ENCODE measurements around the gene ANKRD33B. TPM values are rescaled to one million over a fixed set of nuclear protein-coding genes. Genes with fewer than 3 reads are reported as not detected.
A peak's percentile ranks its signal among the peaks of the same experiment; 100 is the strongest.

The ANKRD33B gene
- total and polyA plus RNA-seq, 2 donors (not counting 1 experiment from before 2014, with no cell fraction given): 7.7 to 7.8 TPM

DNA sequence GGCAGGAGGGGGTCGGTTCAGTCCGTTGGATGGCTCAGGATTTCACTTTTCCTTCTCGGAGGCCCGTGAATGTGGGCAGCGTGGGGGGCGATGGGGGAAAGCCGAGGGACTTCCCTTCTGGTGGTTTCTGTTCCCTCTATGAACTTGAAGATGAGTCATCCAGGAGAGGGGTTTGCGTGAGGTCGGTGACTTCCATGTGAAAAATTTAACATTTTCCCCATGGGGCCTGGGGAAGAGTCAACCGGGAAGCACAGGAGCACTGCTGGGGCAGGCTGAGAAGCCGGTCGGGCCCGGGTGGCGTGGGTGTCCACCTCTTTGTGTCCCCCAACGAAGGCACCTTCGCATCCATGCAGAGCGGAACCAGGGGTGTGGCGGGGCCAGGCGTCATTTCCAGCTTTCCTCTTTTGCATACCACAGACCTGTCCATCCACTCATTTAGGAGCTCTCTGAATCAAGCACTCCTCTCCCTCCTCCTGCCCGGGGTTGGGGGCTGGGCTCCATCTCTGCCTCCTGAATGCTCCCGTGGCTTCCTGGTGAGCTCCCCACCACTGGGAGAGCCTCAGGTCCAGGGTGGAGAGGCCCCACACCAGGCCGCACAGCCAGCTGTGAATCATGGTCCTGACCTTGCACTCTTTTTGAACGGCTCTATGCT lies 68.4 kb downstream of the ANKRD33B start:
- H3K27ac ChIP-seq (ENCODE audit: insufficient read depth, low read length): no peak overlapping the region
- no peaks in the 10 kb centered on the region for H3K9me3 ChIP-seq (ENCODE audit: control insufficient read depth, insufficient read depth, low read depth, low read length)
- H3K9ac ChIP-seq (ENCODE audit: insufficient read depth, low read length): no peak overlapping the region
- DNase-seq (ENCODE audit: low read depth in 2 of 2): peak; percentile 44 to 54
- TF ChIP-seq, protein P1, sequence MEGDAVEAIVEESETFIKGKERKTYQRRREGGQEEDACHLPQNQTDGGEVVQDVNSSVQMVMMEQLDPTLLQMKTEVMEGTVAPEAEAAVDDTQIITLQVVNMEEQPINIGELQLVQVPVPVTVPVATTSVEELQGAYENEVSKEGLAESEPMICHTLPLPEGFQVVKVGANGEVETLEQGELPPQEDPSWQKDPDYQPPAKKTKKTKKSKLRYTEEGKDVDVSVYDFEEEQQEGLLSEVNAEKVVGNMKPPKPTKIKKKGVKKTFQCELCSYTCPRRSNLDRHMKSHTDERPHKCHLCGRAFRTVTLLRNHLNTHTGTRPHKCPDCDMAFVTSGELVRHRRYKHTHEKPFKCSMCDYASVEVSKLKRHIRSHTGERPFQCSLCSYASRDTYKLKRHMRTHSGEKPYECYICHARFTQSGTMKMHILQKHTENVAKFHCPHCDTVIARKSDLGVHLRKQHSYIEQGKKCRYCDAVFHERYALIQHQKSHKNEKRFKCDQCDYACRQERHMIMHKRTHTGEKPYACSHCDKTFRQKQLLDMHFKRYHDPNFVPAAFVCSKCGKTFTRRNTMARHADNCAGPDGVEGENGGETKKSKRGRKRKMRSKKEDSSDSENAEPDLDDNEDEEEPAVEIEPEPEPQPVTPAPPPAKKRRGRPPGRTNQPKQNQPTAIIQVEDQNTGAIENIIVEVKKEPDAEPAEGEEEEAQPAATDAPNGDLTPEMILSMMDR (conservative IDR thresholded peaks at IDR 0.05 in 1 of 2, IDR thresholded peaks at IDR 0.05 in 1 of 2; ENCODE audit: low read depth in 1 of 2, low read length in 2 of 2): no peak
- TF ChIP-seq EZH2 (IDR thresholded peaks at IDR 0.05; ENCODE audit: low read length, missing control alignments): no peak
- no peaks in the 10 kb centered on the region for H4K20me1 ChIP-seq (ENCODE audit: control insufficient read depth, extremely low read depth, insufficient read depth, low read length)
- no peaks in the 10 kb centered on the region for H3K79me2 ChIP-seq (ENCODE audit: control insufficient read depth, insufficient read depth, low read length)
- no peaks in the 10 kb centered on the region for H3K27me3 ChIP-seq (ENCODE audit: control insufficient read depth, insufficient read depth, low read length)
- H3K36me3 ChIP-seq (ENCODE audit: control insufficient read depth, insufficient read depth, low read length): no peaks in the 10 kb centered on the region
- no peaks in the 10 kb centered on the region for H3K4me1 ChIP-seq (ENCODE audit: control insufficient read depth, extremely low read depth, insufficient read depth, low read length)
- H3K4me3 ChIP-seq (replicated peaks in 1 of 4; ENCODE audit: control extremely low read depth in 1 of 4, insufficient read depth in 1 of 4, low read depth in 3 of 4, low read length in 4 of 4): no peak overlapping the region
- no peak overlapping the region for H2AFZ ChIP-seq (ENCODE audit: low read length)
- H3K4me2 ChIP-seq (ENCODE audit: extremely low read depth, insufficient read depth, low read length): no peak overlapping the region

DNA sequence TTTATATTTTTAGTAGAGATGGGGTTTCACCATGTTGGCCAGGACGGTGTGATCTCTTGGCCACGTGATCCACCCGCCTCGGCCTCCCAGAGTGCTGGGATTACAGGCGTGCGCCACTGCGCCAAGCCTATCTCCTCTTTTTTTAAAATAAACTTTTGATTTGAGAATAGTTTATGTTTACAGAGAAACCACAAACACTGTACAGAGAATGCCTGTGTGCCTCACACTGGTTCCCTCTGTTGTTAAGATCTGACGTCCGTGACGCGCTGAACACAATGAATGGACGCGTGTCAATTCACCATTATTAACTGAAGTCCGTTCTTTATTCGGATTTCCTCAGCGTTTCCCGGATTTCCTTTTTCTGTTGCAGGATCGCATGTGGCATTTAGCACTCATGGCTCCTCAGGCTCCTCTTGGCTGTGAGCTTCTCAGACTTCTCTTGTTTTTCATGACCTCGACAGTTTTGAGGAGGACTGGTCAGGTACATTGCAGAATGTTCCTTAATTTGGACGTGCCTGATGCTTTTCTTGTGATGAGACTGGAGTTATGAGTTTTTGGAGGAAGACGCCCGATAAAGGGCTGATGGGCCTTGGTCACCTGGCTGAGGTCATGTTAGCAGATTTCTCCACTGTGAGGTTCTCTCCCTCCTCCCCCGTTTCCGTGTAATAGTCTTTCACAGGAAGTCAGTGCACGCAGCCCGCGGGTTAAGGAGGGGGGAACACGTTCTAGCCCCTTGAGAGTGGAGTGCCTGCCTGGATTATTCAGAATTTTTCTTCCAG lies 69.6 kb downstream of the ANKRD33B start:
- Histone ChIP-seq H3K4me3 (replicated peaks in 1 of 4; ENCODE audit: control extremely low read depth in 1 of 4, insufficient read depth in 1 of 4, low read depth in 3 of 4, low read length in 4 of 4) (no peak overlapping the region), H3K27ac (ENCODE audit: insufficient read depth, low read length) (no peak overlapping the region), H3K9me3 (ENCODE audit: control insufficient read depth, insufficient read depth, low read depth, low read length) (no peaks in the 10 kb centered on the region), H2AFZ (ENCODE audit: low read length) (no peak overlapping the region), H3K27me3 (ENCODE audit: control insufficient read depth, insufficient read depth, low read length) (no peaks in the 10 kb centered on the region), H4K20me1 (ENCODE audit: control insufficient read depth, extremely low read depth, insufficient read depth, low read length) (no peaks in the 10 kb centered on the region), H3K36me3 (ENCODE audit: control insufficient read depth, insufficient read depth, low read length) (peaks cover 3% of the 10 kb centered on the region), H3K4me2 (ENCODE audit: extremely low read depth, insufficient read depth, low read length) (no peak overlapping the region), H3K9ac (ENCODE audit: insufficient read depth, low read length) (no peak overlapping the region), H3K4me1 (ENCODE audit: control insufficient read depth, extremely low read depth, insufficient read depth, low read length) (no peaks in the 10 kb centered on the region), H3K79me2 (ENCODE audit: control insufficient read depth, insufficient read depth, low read length) (no peaks in the 10 kb centered on the region)
- no peak for TF ChIP-seq EZH2 (IDR thresholded peaks at IDR 0.05; ENCODE audit: low read length, missing control alignments)
- TF ChIP-seq, protein P1 (conservative IDR thresholded peaks at IDR 0.05 in 1 of 2, IDR thresholded peaks at IDR 0.05 in 1 of 2; ENCODE audit: low read depth in 1 of 2, low read length in 2 of 2): no peak
- DNase-seq (ENCODE audit: low read depth in 2 of 2): no peak

DNA sequence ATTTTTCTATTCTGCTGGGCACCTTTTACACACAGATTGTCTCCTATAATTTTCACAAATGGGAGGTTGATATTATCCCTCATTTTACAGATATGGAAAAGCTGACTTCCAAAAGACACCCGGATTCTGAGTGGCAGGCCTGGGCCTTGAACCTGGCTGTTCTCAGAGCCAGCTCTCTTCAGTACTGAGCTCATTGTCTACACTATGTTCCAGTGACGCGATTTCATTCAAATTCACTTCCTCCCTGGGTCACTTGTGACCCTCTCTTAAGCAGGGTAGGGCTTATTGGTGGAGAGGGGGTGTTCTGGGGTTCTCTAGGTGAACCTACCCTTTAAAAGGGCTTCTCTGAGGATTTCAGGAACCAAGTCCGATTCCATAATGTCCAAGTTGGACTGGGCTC lies 70.2 kb downstream of the ANKRD33B start:
- no peak overlapping the region for H2AFZ ChIP-seq (ENCODE audit: low read length)
- H3K9me3 ChIP-seq (ENCODE audit: control insufficient read depth, insufficient read depth, low read depth, low read length): no peaks in the 10 kb centered on the region
- H3K36me3 ChIP-seq (ENCODE audit: control insufficient read depth, insufficient read depth, low read length): peaks cover 3% of the 10 kb centered on the region
- H3K79me2 ChIP-seq (ENCODE audit: control insufficient read depth, insufficient read depth, low read length): no peaks in the 10 kb centered on the region
- H3K27me3 ChIP-seq (ENCODE audit: control insufficient read depth, insufficient read depth, low read length): no peaks in the 10 kb centered on the region
- H3K4me1 ChIP-seq (ENCODE audit: control insufficient read depth, extremely low read depth, insufficient read depth, low read length): no peaks in the 10 kb centered on the region
- H4K20me1 ChIP-seq (ENCODE audit: control insufficient read depth, extremely low read depth, insufficient read depth, low read length): no peaks in the 10 kb centered on the region
- H3K27ac ChIP-seq (ENCODE audit: insufficient read depth, low read length): no peak overlapping the region
- no peak overlapping the region for H3K4me3 ChIP-seq (replicated peaks in 1 of 4; ENCODE audit: control extremely low read depth in 1 of 4, insufficient read depth in 1 of 4, low read depth in 3 of 4, low read length in 4 of 4)
- TF ChIP-seq, protein P1 (conservative IDR thresholded peaks at IDR 0.05 in 1 of 2, IDR thresholded peaks at IDR 0.05 in 1 of 2; ENCODE audit: low read depth in 1 of 2, low read length in 2 of 2): no peak
- no peak for TF ChIP-seq EZH2 (IDR thresholded peaks at IDR 0.05; ENCODE audit: low read length, missing control alignments)
- DNase-seq (ENCODE audit: low read depth in 2 of 2): no peak
- H3K9ac ChIP-seq (ENCODE audit: insufficient read depth, low read length): no peak overlapping the region
- H3K4me2 ChIP-seq (ENCODE audit: extremely low read depth, insufficient read depth, low read length): no peak overlapping the region

Data from fibroblast of lung (primary cell).